Measurements from ENCODE around the gene SMURF1.

SMURF1 gene

GRCh38 chr7:98985406-98985805 lies 158.5 kb downstream of the SMURF1 start:
- no peak for DNase-seq (ENCODE audit: low read depth)

- DNase-seq (ENCODE audit: low read depth) = no peak
Observed at GRCh38 chr7:98984126-98984525, 159.8 kb downstream of the SMURF1 start.

- no peak for DNase-seq (ENCODE audit: low read depth)
Observed at GRCh38 chr7:98982686-98983085, 161.2 kb downstream of the SMURF1 start.

GRCh38 chr7:98981701-98982100 lies 162.2 kb downstream of the SMURF1 start:
- DNase-seq (ENCODE audit: low read depth) = no peak

GRCh38 chr7:98978672-98979071 lies 165.2 kb downstream of the SMURF1 start:
- DNase-seq (ENCODE audit: low read depth) = no peak
